Ramos (cell line): Measurements from ENCODE around the gene PLB1.

Experiments used
- in situ Hi-C: fragments of 300-500 bp; cut with MboI; formaldehyde crosslinking; loops from one replicate; pipeline ENCODE4 v1.14.3; 2022; ENCODE audit warnings: low sequenced_read_pairs; ENCODE audit not compliant: unreplicated experiment

PLB1 gene

DNA sequence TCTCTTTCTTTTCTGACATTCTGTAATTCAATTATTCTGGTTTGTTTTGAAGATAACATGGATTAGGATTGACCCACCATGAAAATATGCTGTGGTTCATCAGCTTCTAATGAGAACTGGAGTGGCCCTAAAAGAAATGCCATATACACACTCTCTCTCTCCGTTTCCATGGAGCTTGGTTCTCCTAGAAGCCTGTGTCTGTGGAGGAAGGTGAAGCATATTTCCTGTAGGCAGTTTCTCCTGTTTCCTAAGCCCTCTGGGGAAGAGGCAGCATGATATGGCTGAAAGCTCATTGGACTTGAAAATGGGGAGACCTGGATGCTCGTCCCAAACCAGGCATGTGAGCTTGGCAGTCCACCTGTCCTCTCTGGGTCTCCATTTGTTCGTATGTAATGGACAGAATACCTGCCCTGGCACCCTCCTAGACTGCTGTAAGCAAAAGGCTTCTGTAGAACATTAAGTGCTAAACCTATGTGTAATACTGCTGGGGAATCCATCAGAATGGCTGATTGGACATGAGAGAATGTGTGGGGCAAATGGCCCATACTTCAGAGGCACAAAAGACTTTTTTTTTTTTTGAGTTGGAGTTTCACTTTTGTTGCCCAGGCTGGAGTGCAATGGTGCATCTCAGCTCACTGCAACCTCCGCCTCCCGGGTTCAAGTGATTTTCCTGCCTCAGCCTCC lies 180.4 kb downstream of the PLB1 start:
- in situ Hi-C loops = no loop called here

DNA sequence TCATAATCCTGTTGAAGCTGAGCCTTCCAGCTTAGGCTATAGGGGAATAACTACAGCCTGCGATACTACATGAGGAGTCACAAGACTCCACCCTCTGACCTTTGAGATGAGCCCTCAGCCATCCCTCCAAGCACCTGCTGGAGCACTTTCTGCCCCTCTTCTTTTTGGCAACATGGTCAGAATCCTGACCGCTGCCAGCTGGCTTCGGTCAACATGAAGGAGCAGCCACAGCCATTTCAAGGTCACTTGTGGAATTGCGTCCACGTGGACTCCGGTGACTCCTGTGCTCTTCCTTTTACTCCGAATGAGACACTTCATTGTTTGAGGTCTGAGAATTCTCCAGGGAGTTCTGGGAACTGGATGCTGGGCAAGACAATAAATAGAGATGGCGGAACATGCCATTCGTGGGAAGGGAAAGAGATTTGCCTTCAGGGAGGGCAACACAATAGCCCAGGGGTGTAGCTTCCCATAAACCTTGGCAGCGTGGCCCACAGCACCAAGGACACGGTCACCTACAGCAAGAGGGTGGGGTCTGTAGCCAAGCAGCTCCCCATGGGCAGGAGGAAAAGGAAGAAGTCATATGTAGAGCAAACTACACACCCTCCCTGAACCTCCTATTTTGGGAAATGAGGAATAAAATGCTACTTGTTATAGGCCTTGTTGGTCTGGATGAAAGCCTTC lies 182.5 kb downstream of the PLB1 start:
- in situ Hi-C loops = no loop called here

DNA sequence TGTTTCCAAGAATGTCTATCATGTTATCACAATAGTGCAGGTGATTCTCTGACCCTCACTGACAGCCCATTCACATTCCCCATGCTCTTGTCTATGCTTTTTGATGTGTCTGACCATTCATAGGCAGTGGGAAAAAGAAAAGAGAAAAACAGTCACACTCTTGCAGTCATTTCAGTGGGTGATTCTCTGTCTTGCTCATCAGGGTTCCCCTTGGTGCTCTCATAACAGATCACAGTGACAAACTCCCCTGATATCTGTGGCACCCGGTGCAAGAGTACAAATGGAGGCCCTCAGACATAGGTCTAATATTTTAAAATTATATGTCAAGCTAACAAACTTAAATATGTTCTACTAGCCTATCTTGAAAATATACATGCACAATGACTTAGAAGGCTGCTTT lies 183.1 kb downstream of the PLB1 start:
- in situ Hi-C loops = no loop called here

DNA sequence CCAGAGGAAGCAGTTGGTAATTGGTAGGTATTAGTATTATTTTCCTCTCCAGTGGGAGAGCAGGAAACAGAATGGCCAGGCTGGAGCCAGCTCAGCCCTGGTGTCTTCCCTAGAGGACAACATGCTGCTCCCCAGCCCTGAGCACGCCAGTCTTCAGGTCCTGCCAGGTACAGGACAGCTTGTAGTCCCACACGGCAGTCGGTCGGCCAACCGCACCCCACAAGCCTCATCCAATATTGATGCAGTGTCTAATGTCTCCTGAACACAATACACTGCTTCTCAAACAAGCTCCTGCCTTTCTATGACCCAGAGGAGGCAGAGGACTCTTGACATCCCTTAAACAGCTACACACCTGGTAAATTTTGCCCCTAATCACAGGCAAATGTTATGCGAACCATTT lies 184.8 kb downstream of the PLB1 start:
- in situ Hi-C loops = no loop called here

DNA sequence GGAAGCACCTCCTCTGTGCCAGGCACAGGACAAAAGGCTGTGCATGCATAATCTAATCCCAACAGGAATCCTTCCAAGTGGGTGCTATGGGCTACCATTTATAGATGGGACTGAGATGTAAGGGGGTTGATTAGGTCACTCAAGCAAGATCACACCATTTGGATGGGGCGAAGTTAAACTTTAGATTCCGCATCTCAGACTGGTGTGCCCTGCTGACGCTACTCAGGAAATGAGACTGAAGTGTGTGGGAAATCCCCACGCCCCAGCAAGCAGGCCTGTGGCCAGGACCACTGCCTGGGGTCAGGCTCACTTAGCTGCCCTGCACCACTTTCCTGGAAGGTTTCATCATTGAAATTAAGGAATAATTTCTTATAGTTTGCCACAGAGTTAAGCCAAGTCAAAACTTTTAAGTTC lies 185.3 kb downstream of the PLB1 start:
- in situ Hi-C loops = no loop called here

DNA sequence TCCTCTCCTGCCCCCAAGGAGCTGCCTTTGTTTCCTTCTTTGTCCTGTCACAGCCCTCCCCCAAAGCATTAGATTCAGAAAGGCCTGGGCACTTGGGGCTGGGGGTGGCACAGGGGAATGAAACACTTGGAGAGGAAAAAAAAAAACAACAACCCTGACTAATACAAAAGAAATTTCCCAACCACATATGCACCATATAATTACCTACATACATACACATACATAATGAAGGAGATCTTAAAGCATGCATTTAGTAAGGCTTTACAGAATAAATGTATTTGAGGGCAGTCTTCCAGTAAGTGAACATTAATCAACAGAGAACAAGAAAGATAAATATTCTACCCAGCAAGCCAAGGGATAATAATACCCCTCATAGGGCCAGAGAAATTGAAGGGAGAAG lies 185.7 kb downstream of the PLB1 start:
- in situ Hi-C loops = no loop called here

DNA sequence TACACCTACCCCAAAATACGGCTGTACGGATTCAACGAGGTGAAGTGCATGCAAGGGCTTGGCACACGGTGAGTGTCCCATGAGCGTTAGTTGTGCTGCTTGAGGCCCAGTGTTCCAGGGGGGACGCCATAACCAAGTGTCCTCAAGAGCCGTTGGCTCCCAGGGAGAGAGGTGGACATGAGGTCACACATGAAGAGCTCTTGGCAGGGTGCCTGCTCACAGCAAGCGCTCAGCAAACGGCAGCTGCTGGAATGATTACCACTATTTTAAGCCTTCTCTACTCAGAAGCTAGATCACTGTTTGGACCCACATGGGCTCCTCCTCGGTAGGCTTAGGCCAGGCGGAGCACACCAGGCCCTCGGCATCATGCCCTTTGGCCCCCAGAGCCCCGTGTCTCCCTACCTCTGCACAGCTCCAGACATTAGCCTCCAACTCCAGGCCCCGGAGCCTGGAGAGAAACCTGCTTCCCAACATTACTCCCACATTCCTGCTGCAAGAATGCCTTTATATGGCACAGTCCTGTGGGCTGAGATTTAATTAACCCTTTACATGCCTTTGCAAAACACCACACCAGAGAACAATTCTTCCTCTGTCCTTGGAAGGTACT lies 187.3 kb downstream of the PLB1 start:
- in situ Hi-C loops = no loop called here

DNA sequence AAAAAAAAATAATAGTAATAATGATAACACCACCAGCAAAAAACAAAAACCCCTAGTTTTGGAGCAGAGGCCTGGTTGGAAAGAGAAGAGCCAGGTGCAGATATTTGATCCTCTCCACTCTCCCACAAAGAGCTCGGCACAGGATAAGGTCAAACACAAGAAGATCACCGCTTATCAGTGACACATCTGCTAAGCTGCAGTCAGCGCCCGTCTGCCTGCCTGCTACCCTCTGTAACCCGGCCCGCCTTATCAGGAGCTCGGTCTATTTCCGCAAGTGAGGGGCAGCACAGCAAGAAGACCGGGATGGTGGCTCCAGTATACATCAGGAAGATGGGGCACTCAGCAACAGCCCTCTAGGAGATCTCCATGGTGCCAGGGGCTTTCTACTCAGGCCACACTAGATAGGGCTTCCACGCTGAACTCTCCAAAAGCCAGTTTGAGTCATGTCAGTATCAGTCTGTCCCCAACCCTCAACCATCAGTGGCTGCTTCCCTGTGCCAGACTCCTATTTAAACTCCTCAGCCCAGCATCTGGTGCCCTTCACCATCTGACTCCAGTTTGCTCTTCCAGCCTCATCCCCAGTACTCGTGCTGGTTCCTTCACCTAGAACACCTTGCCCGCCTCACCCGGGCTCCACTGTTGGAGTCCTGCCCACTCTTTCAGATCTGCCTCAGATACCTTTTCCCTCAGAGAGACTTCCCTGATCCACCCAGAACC lies 188.4 kb downstream of the PLB1 start:
- in situ Hi-C loops = no loop called here

DNA sequence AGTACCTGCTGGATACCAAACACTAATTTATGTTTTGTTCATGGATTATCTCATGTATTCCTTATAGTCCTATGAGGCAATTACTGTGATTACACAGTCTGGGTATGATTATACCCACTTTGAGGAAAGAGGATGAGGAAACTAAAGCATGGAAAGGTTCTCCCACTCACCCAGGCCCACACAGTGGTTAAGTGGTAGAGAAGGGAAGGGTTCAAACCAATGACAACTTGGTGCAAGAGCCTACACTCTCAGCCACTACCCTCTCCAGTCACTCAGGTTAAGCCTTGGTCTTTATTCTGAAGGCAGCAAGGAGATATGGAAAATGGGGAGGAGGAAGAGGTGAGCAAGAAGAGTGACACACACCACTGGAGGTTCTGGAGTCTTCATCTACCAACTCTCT lies 191.3 kb downstream of the PLB1 start:
- in situ Hi-C loops = no loop called here

DNA sequence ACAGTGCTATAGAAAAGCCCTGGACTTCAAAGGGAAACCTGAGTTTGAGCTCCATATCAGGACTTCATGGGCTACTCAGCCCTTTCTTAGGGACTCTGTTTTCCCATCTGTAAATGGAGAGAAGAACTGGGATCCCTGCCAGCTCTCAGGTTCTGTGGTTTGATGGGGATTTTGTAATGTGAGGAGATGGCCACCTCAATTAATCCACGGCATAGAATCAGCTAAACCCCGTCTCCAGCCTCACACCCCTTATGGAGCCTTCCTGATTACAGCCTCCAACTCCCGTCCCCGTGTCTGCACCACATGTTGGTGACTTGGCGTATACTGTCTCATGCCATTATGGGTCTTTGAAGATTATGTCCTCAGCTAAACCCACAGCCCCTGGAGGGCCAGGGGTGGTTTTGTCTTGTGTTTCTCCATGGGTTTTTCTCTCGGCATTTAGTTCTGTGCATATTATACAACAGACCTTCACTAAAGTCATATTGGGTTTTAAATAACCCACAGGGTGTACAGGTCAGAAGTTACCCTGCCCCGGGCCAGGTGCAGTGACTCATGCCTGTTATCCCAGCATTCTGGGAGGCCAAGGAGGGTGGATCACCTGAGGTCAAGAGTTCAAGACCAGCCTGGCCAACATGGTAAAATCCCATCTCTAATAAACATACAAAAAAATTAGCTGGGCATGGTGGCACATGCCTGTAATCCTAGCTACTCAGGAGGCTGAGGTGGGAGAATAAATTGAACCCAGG lies 192.0 kb downstream of the PLB1 start:
- in situ Hi-C loops = no loop called here

DNA sequence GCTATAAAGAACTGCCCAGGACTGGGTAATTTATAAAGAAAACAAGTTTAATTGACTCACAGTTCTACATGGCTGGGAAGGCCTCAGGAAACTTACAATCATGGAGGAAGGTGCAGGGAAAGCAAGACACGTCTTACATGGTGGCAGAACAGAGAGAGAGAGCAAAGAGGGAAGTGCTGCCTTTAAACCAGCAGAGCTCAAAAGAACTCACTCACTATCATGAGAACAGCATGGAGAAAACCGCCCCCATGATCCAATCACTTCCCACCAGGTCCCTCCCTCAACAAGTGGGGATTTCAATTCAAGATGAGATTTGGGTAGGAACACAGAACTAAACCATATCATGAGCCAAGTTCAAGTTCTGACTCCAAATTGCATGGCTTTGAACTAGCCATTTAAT lies 193.0 kb downstream of the PLB1 start:
- in situ Hi-C loops = no loop called here

DNA sequence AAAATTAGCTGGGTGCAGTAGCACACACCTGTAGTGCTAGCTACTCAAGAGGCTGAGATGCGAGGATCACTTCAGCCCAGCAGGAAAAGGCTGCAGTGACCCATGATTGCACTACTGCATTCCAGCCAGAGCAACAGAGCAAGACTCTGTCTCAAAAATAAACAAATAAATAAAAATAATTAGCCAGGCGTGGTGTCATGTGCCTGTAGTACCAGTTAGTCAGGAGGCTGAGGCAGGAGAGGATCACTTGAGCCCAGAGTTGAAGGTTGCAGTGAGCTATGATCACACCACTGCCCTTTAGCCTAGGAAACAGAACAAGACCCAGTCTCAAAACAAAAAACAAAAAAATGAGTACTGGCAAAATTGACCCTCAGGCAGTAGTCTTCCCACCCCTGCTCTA lies 193.9 kb downstream of the PLB1 start:
- in situ Hi-C loops = no loop called here

DNA sequence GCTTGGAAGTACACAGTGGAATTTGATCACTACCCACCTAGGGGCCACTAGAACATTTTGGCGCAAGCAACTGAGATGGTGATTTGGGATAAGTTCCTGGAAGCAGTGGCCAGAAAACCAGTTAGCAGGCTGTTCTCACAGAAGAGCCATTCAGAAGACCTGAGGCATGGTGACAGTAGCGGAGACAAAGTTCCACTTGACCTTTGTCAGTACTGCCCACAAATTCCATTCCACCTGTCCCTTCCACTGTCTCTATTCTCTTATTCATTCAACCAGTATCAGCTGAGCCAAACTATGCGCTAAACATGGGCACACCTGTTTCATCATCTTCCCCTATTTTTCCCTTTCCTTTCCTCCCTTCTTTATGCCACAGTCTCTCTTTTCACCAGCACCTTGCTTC lies 196.6 kb downstream of the PLB1 start:
- in situ Hi-C loops = no loop called here

DNA sequence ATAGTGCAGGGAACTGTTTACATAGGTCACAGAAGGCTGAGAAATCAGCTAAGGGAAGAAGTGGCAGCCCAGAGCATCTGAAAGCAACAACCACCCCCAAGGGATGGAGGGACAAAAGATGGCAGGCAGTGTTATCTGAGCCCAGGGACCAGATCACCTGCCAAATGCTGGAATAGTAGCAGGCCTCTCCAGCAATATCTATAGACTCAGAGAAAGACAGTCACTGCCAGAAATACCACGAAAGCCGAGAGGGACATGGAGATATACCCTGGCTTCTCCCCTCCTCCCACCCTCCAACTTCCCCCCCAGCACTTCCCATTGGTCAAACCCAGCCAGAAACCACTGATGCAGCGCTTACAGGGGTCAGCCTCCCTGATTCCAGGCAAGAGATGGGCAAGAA lies 197.4 kb downstream of the PLB1 start:
- in situ Hi-C loops = no loop called here
